ENCODE data around the gene SPRR3. TPM values are rescaled to one million over a fixed set of nuclear protein-coding genes. Genes with fewer than 3 reads are reported as not detected.
A peak's percentile ranks its signal among the peaks of the same experiment; 100 is the strongest.

Gene SPRR3
- polyA plus RNA-seq, 3 donors, result not detected

- no peaks in the 10 kb centered on the region for H3K4me1 ChIP-seq (ENCODE audit: control insufficient read depth in 1 of 2, insufficient read depth in 2 of 2, low read length in 2 of 2)
- Mint-ChIP-seq H3K36me3 (no peaks in the 10 kb centered on the region), H3K27ac (peak within 1 kb of the TSS in 1 of 7 donors; percentile 41), H3K9me3 (peaks cover 0 to 4% (median 0%) of the 10 kb centered on the region in 7 donors), H3K27me3 (ENCODE audit: low read depth in 3 of 3) (peaks cover 2 to 8% (median 4%) of the 10 kb centered on the region in 3 donors), H3K4me3 (no peak within 1 kb of the TSS), H3K4me1 (no peaks in the 10 kb centered on the region)
- no peak within 1 kb of the TSS for H3K4me2 ChIP-seq (replicated peaks; ENCODE audit: extremely low read depth, low read length, poor library complexity, severe bottlenecking)
- H3K27me3 ChIP-seq (ENCODE audit: control insufficient read depth in 2 of 2, insufficient read depth in 2 of 2, low read length in 2 of 2), result no peaks in the 10 kb centered on the region
- 90% methylated on average over 2 of the region's 6 CpGs for WGBS (ENCODE audit: insufficient coverage)
- H3K36me3 ChIP-seq (replicated peaks in 1 of 2; ENCODE audit: control insufficient read depth in 1 of 2, insufficient read depth in 2 of 2, low read length in 2 of 2), result no peaks in the 10 kb centered on the region
- H4K20me1 ChIP-seq (ENCODE audit: insufficient read depth, low read length), result no peaks in the 10 kb centered on the region
- no peak for TF ChIP-seq CTCF (IDR thresholded peaks at IDR 0.05)
- no peak for DNase-seq
- no peaks in the 10 kb centered on the region for H3K9me3 ChIP-seq (replicated peaks in 1 of 2; ENCODE audit: control insufficient read depth in 1 of 2, insufficient read depth in 1 of 2, low read length in 2 of 2)
- no peak within 1 kb of the TSS for H2AFZ ChIP-seq (ENCODE audit: insufficient read depth, low read depth, low read length, poor library complexity, severe bottlenecking)
- no peaks in the 10 kb centered on the region for H3K79me2 ChIP-seq (ENCODE audit: insufficient read depth, low read length)
- intact Hi-C loops (cut with micrococcal nuclease), result no loop called here
- no peak within 1 kb of the TSS for H3K27ac ChIP-seq (ENCODE audit: low read depth in 1 of 2, low read length in 2 of 2)
- no peak within 1 kb of the TSS for H3K4me3 ChIP-seq (replicated peaks in 1 of 3; ENCODE audit: low read depth in 2 of 3, low read length in 3 of 3)
- H3K9ac ChIP-seq (ENCODE audit: insufficient read depth, low read length, poor library complexity, severe bottlenecking), result no peak within 1 kb of the TSS
Observed at GRCh38 chr1:152970495-152970894, 31.1 kb upstream of the SPRR3 start, which contains the start of gene SPRR4. TSS of gene SPRR4 (plus strand) at chr1:152970648. CDS start at chr1:152971891, 1,243 bp downstream.

GRCh38 chr1:152972196-152972886 lies 29.2 kb upstream of the SPRR3 start:
- no peak overlapping the region for H3K9ac ChIP-seq (ENCODE audit: insufficient read depth, low read length, poor library complexity, severe bottlenecking)
- Mint-ChIP-seq H3K4me3 (no peak overlapping the region), H3K4me1 (no peaks in the 10 kb centered on the region), H3K27me3 (ENCODE audit: low read depth in 3 of 3) (peaks cover 0 to 5% (median 2%) of the 10 kb centered on the region in 3 donors), H3K36me3 (no peaks in the 10 kb centered on the region), H3K9me3 (peaks cover 0 to 3% (median 0%) of the 10 kb centered on the region in 7 donors), H3K27ac (no peak overlapping the region)
- intact Hi-C loops (cut with micrococcal nuclease), result no loop called here
- TF ChIP-seq CTCF (IDR thresholded peaks at IDR 0.05), result no peak
- 17% methylated on average over 1 of the region's 4 CpGs for WGBS (ENCODE audit: insufficient coverage)
- H3K4me2 ChIP-seq (replicated peaks; ENCODE audit: extremely low read depth, low read length, poor library complexity, severe bottlenecking), result no peak overlapping the region
- no peaks in the 10 kb centered on the region for H4K20me1 ChIP-seq (ENCODE audit: insufficient read depth, low read length)
- no peak overlapping the region for H3K27ac ChIP-seq (ENCODE audit: low read depth in 1 of 2, low read length in 2 of 2)
- no peaks in the 10 kb centered on the region for H3K79me2 ChIP-seq (ENCODE audit: insufficient read depth, low read length)
- no peaks in the 10 kb centered on the region for H3K4me1 ChIP-seq (ENCODE audit: control insufficient read depth in 1 of 2, insufficient read depth in 2 of 2, low read length in 2 of 2)
- H3K27me3 ChIP-seq (ENCODE audit: control insufficient read depth in 2 of 2, insufficient read depth in 2 of 2, low read length in 2 of 2), result no peaks in the 10 kb centered on the region
- no peaks in the 10 kb centered on the region for H3K9me3 ChIP-seq (replicated peaks in 1 of 2; ENCODE audit: control insufficient read depth in 1 of 2, insufficient read depth in 1 of 2, low read length in 2 of 2)
- DNase-seq, result no peak
- H3K36me3 ChIP-seq (replicated peaks in 1 of 2; ENCODE audit: control insufficient read depth in 1 of 2, insufficient read depth in 2 of 2, low read length in 2 of 2), result no peaks in the 10 kb centered on the region
- no peak overlapping the region for H3K4me3 ChIP-seq (replicated peaks in 1 of 3; ENCODE audit: low read depth in 2 of 3, low read length in 3 of 3)
- H2AFZ ChIP-seq (ENCODE audit: insufficient read depth, low read depth, low read length, poor library complexity, severe bottlenecking), result no peak overlapping the region

All from CD14-positive monocyte (primary cell).